ENCODE results near the gene KL. TPM values are rescaled to one million over a fixed set of nuclear protein-coding genes. Genes with fewer than 3 reads are reported as not detected.

Gene KL
- total RNA-seq, 1 donor from 2014 or later, result 1.2 TPM

DNA sequence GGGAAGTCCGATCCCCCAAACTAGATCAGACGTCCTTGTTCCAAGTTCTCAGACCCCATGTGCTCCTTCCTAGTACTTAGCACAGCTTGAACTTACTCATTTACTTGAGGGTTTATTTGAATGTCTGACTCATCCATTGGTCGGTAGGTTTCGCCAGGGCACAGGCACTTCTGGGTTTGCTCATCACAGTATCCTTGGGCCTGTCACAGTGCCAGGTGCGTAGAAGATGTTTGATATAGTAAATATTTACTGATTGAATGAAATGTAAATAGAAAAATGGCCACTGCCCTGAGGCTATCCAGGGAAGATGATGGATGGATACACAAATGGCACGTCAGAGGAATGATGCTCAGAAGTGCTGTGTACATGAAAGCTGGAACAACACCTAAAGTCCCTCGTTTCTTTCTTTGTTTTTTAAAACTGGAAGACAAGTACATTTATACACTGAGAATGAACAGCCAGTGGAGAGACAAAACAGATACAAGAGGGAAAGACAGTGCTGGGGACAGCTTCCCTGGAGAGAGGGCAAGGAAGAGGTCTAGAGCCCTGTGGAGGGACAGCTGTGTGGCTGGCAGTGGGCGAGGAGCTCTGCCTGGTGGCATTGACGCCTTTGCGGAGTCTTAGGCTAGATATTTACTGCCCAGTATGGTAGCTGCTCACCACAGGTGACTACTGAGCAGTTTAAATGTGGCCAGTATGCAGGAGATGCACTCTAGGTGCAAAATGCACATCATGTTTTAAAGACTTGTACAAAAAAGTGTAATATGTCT lies 31.2 kb upstream of the KL start:
- H3K4me1 ChIP-seq, result peaks cover 6% of the 10 kb centered on the region
- no peaks in the 10 kb centered on the region for H3K36me3 ChIP-seq
- TF ChIP-seq CTCF (IDR thresholded peaks at IDR 0.05; ENCODE audit: borderline replicate concordance), result no peak
- H3K4me3 ChIP-seq, result no peak overlapping the region
- H3K27me3 ChIP-seq (ENCODE audit: low read depth), result no peaks in the 10 kb centered on the region
- no peak overlapping the region for H3K27ac ChIP-seq (replicated peaks)
- peaks cover 5% of the 10 kb centered on the region for H3K9me3 ChIP-seq (replicated peaks)
- intact Hi-C loops (cut with micrococcal nuclease), result no loop called here
- DNase-seq, result no peak

DNA sequence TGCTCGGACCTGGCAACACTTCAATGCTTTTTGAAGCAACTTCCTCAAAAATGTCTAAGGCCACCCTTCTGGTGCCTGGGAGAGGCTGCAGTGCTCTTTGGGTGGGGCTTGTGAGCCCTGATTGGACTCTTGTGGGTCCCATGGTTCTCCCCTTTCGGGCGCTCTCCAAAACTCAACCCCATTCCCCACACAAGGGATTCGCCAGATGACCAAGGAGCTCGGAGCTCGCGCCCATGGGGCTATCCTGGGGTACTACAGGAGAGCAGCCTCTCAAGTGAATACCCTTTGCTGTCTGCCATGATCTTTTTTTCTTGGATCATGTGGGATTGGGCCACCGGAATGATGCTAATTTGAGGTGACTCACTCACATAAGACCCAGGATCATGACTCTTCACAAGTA lies 29.7 kb upstream of the KL start:
- no peak for DNase-seq
- H3K27ac ChIP-seq (replicated peaks), result no peak overlapping the region
- intact Hi-C loops (cut with micrococcal nuclease), result no loop called here
- H3K27me3 ChIP-seq (ENCODE audit: low read depth), result no peaks in the 10 kb centered on the region
- H3K36me3 ChIP-seq, result no peaks in the 10 kb centered on the region
- H3K9me3 ChIP-seq (replicated peaks), result peaks cover 5% of the 10 kb centered on the region
- no peak overlapping the region for H3K4me3 ChIP-seq
- TF ChIP-seq CTCF (IDR thresholded peaks at IDR 0.05; ENCODE audit: borderline replicate concordance), result no peak
- peaks cover 6% of the 10 kb centered on the region for H3K4me1 ChIP-seq

GRCh38 chr13:32987462-32987861 lies 28.8 kb upstream of the KL start:
- TF ChIP-seq CTCF (IDR thresholded peaks at IDR 0.05; ENCODE audit: borderline replicate concordance), result no peak
- H3K4me3 ChIP-seq, result no peak overlapping the region
- no peaks in the 10 kb centered on the region for H3K27me3 ChIP-seq (ENCODE audit: low read depth)
- no peaks in the 10 kb centered on the region for H3K36me3 ChIP-seq
- no peak for DNase-seq
- peaks cover 5% of the 10 kb centered on the region for H3K9me3 ChIP-seq (replicated peaks)
- no peak overlapping the region for H3K27ac ChIP-seq (replicated peaks)
- intact Hi-C loops (cut with micrococcal nuclease), result no loop called here
- H3K4me1 ChIP-seq, result peaks cover 6% of the 10 kb centered on the region

DNA sequence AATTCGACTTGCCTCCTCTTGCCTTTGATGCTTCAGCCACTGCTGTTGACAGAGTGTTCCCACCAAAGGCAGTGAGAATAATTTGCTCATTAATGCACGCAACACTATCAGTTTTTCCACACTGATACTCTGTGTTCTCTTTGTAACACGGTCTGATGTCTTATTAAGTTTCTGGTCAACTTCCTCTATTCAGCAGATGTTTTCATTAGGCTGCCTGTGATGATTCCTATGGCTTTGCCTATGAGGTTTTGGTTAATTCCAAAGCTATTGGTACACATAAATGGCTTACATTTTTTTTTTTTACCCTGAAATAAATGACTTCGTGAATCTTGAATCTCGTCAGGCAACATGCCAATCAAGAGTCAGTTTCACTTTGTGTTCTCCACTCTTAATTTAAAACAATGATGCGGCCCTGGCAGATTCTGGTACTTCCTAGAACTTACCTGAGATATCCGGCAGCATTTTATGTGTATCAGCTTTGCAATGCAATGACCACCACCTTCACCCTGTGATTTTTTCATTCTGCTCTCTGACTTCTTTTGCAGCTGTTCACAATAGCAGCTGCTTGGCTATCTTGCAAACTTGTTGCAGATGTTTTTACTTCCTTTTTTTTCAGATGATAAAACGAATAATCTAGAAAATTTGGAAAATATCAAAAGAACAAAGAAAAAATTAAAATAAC lies 27.5 kb upstream of the KL start:
- H3K9me3 ChIP-seq (replicated peaks), result peaks cover 5% of the 10 kb centered on the region
- no peak for DNase-seq
- H3K27me3 ChIP-seq (ENCODE audit: low read depth), result no peaks in the 10 kb centered on the region
- no peak for TF ChIP-seq CTCF (IDR thresholded peaks at IDR 0.05; ENCODE audit: borderline replicate concordance)
- H3K4me1 ChIP-seq, result peaks cover 6% of the 10 kb centered on the region
- H3K27ac ChIP-seq (replicated peaks), result peak overlapping the region; percentile 24
- H3K4me3 ChIP-seq, result peak overlapping the region; percentile 33
- intact Hi-C loops (cut with micrococcal nuclease), result no loop called here
- H3K36me3 ChIP-seq, result no peaks in the 10 kb centered on the region

GRCh38 chr13:32989290-32989667 lies 26.9 kb upstream of the KL start:
- peaks cover 6% of the 10 kb centered on the region for H3K4me1 ChIP-seq
- intact Hi-C loops (cut with micrococcal nuclease), result no loop called here
- peaks cover 5% of the 10 kb centered on the region for H3K9me3 ChIP-seq (replicated peaks)
- no peaks in the 10 kb centered on the region for H3K27me3 ChIP-seq (ENCODE audit: low read depth)
- TF ChIP-seq CTCF (IDR thresholded peaks at IDR 0.05; ENCODE audit: borderline replicate concordance), result no peak
- H3K4me3 ChIP-seq, result peak overlapping the region; percentile 33
- H3K27ac ChIP-seq (replicated peaks), result no peak overlapping the region
- H3K36me3 ChIP-seq, result no peaks in the 10 kb centered on the region
- no peak for DNase-seq
